H1 (cell line): ENCODE measurements around the gene SMAD6. TPM values are rescaled to one million over a fixed set of nuclear protein-coding genes. Genes with fewer than 3 reads are reported as not detected.

Source experiments
- CBX8 ChIP-seq: fragments of 300-800, 300-1000 bp; sonication (generic); IDR thresholded peaks from 2 replicates; pipeline ENCODE4 v1.7.1; 2016; ENCODE audit warnings: low read depth, low read length, borderline replicate concordance
- CHD7 ChIP-seq: fragments of 300-600 bp; sonication (generic); IDR thresholded peaks from 2 replicates; pipeline ENCODE4 v1.7.1; 2012; ENCODE audit warnings: low read length, moderate library complexity, mild to moderate bottlenecking, inconsistent platforms; ENCODE audit not compliant: insufficient replicate concordance
- RAD21 ChIP-seq, 2 experiments: IDR thresholded peaks in 1 of 2; conservative IDR thresholded peaks in 1 of 2; 2 replicates each; pipeline ENCODE4 v1.6.1; 2011; ENCODE audit warnings: low read depth in 2 of 2, low read length in 2 of 2, improper control_type of control experiment in 1 of 2, inconsistent platforms in 1 of 2, mild to moderate bottlenecking in 1 of 2, moderate library complexity in 1 of 2
- polyA plus RNA-seq, 7 experiments: library from polyadenylated mRNA; depleted of rRNA in 3 of 7; stranded (reverse) in 5 of 7; unstranded in 2 of 7; fragments of >200 nt in 5 of 7; fragments of 200-250 nt in 2 of 7; gene quantifications; 1 replicate in 5 of 7; 2 replicates in 1 of 7; 4 replicates in 1 of 7; pipeline versions ENCODE4 v1.2.1 to v1.2.3, GENCODE V29; 2011 to 2013; ENCODE audit warnings: missing spikeins in 2 of 7, mixed read lengths in 2 of 7
- total RNA-seq: library from RNA; stranded (reverse); fragmentation: NEBNext Ultra II Directional; extraction: Animal tissue kit (Norgen Biotek cat#: 25700); gene quantifications from 2 replicates; pipeline ENCODE4 v1.2.1, GENCODE V29; 2021

SMAD6 gene
- total and polyA plus RNA-seq, 2 of the 8 experiments (the other 6 are each of a cell fraction or from before 2014, with no cell fraction given) = 1.8 to 7.0 TPM

GRCh38 chr15:66779331-66780009 lies 77.4 kb downstream of the SMAD6 start (continued):
- no peak for TF ChIP-seq CHD7
- no peak for TF ChIP-seq CBX8
- no peak for TF ChIP-seq RAD21 (IDR thresholded peaks at IDR 0.05 in 1 of 2, conservative IDR thresholded peaks at IDR 0.05 in 1 of 2; ENCODE audit: low read depth in 2 of 2, low read length in 2 of 2)
